NCI-H2107 treated with DMSO at 0.1 percent for 48 hours (cell line): ENCODE measurements around the gene KATNAL2.

Experiments used
- DNase-seq: peaks from one replicate; lab custom pipeline; 2025; ENCODE audit not compliant: unreplicated experiment; lab: John Stamatoyannopoulos, UW

The KATNAL2 gene

GRCh38 chr18:47109720-47110119 lies 192.3 kb downstream of the KATNAL2 start:
- no peak for DNase-seq

GRCh38 chr18:47110492-47111274 lies 193.3 kb downstream of the KATNAL2 start:
- no peak for DNase-seq

GRCh38 chr18:47113796-47114540 lies 196.6 kb downstream of the KATNAL2 start:
- no peak for DNase-seq

GRCh38 chr18:47115205-47115604 lies 197.8 kb downstream of the KATNAL2 start:
- no peak for DNase-seq

- no peak for DNase-seq
These were observed 201.6 kb downstream of the KATNAL2 start for GRCh38 chr18:47118981-47119380.

GRCh38 chr18:47120428-47120827 lies 203.0 kb downstream of the KATNAL2 start:
- DNase-seq, result no peak

- DNase-seq, result no peak
These were observed 203.7 kb downstream of the KATNAL2 start for GRCh38 chr18:47121146-47121545.

- no peak for DNase-seq
These were observed 223.9 kb downstream of the KATNAL2 start for GRCh38 chr18:47141289-47141688.

- no peak for DNase-seq
These were observed 225.8 kb downstream of the KATNAL2 start for GRCh38 chr18:47143153-47143552.

- DNase-seq, result no peak
These were observed 226.6 kb downstream of the KATNAL2 start for GRCh38 chr18:47143899-47144485.

- DNase-seq, result no peak
These were observed 228.8 kb downstream of the KATNAL2 start for GRCh38 chr18:47146206-47146605.

- no peak for DNase-seq
These were observed 232.1 kb downstream of the KATNAL2 start for GRCh38 chr18:47149457-47150028.

GRCh38 chr18:47150029-47150823 lies 232.8 kb downstream of the KATNAL2 start, which contains the start of gene HDHD2:
HDHD2 (minus strand) TSS chr18:47150500; CDS start chr18:47136439, 14,061 bp downstream.
- DNase-seq, result peak; percentile 65

- DNase-seq, result peak; percentile 65
These were observed 233.5 kb downstream of the KATNAL2 start for GRCh38 chr18:47150824-47151366.

- peak; percentile 19 for DNase-seq
These were observed 234.0 kb downstream of the KATNAL2 start for GRCh38 chr18:47151439-47151838.
